ENCODE results near the gene DIABLO. TPM values are rescaled to one million over a fixed set of nuclear protein-coding genes. Genes with fewer than 3 reads are reported as not detected.

Gene DIABLO
- total RNA-seq, 2 donors from 2014 or later = 15.8 to 28.3 TPM

DNA sequence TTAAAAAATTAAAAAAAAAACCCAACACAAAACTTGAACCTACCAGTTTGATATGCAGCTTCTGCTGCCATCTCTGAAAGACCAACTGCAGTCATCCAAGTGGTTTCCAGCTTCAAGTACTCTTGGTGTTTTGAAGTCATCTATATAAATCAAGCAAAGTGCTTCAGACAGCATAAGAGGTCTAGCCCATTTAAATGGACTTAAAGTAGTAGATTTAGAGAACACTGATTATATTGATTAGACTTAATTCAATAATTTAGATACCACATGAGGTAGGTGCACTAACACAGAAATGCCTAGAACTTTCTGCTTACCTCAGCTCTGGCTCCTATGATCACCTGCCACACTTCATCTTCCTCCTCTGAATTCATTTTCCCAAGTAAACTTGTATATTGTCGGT, 9.4 kb downstream of the DIABLO start:
- no peak overlapping the region for H3K27ac ChIP-seq
- no peaks in the 10 kb centered on the region for H3K9me3 ChIP-seq
- TF ChIP-seq, protein P1, sequence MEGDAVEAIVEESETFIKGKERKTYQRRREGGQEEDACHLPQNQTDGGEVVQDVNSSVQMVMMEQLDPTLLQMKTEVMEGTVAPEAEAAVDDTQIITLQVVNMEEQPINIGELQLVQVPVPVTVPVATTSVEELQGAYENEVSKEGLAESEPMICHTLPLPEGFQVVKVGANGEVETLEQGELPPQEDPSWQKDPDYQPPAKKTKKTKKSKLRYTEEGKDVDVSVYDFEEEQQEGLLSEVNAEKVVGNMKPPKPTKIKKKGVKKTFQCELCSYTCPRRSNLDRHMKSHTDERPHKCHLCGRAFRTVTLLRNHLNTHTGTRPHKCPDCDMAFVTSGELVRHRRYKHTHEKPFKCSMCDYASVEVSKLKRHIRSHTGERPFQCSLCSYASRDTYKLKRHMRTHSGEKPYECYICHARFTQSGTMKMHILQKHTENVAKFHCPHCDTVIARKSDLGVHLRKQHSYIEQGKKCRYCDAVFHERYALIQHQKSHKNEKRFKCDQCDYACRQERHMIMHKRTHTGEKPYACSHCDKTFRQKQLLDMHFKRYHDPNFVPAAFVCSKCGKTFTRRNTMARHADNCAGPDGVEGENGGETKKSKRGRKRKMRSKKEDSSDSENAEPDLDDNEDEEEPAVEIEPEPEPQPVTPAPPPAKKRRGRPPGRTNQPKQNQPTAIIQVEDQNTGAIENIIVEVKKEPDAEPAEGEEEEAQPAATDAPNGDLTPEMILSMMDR (IDR thresholded peaks at IDR 0.05) = no peak
- no peak for TF ChIP-seq POLR2A (IDR thresholded peaks at IDR 0.05)
- H3K27me3 ChIP-seq = no peaks in the 10 kb centered on the region
- DNase-seq (no peak), ATAC-seq (no peak)
- H3K4me1 ChIP-seq = no peaks in the 10 kb centered on the region
- no peak overlapping the region for H3K4me3 ChIP-seq
- peaks cover 16 to 43% of the 10 kb centered on the region in 2 donors for H3K36me3 ChIP-seq (replicated peaks in 1 of 2; ENCODE audit: insufficient read depth in 1 of 2, low read depth in 2 of 2)
- WGBS, 2 donors = 81 to 94% methylated on average over 1 of the region's 1 CpG
- intact Hi-C loops (cut with DNase I) = no loop called here

DNA sequence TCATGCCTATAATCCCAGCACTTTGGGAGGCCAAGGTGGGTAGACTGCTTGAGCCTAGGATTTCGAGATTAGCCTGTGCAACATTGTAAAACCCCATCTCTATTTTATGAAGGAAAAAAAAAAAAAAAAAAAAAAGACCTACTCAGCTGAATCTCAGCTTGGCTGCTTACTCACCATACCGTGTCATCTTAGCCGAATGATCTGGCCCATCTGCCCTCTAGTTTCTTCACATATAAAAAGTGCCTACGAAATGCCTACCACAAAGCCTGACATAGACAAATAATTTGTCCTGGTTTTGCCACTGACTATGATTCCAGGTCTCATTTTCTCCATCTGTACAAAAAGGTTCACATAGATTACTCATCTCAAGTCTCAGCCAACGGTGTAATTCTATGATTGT, 10.1 kb downstream of the DIABLO start:
- Histone ChIP-seq H3K9me3 (no peaks in the 10 kb centered on the region), H3K27me3 (no peaks in the 10 kb centered on the region), H3K4me1 (no peaks in the 10 kb centered on the region), H3K4me3 (no peak overlapping the region), H3K36me3 (replicated peaks in 1 of 2; ENCODE audit: insufficient read depth in 1 of 2, low read depth in 2 of 2) (peaks cover 16 to 41% of the 10 kb centered on the region in 2 donors), H3K27ac (no peak overlapping the region)
- intact Hi-C loops (cut with DNase I) = no loop called here
- no peak for ATAC-seq
- no peak for DNase-seq
- TF ChIP-seq POLR2A (IDR thresholded peaks at IDR 0.05) = no peak
- WGBS, 2 donors = 78 to 86% methylated on average over 5 of the region's 5 CpGs

DNA sequence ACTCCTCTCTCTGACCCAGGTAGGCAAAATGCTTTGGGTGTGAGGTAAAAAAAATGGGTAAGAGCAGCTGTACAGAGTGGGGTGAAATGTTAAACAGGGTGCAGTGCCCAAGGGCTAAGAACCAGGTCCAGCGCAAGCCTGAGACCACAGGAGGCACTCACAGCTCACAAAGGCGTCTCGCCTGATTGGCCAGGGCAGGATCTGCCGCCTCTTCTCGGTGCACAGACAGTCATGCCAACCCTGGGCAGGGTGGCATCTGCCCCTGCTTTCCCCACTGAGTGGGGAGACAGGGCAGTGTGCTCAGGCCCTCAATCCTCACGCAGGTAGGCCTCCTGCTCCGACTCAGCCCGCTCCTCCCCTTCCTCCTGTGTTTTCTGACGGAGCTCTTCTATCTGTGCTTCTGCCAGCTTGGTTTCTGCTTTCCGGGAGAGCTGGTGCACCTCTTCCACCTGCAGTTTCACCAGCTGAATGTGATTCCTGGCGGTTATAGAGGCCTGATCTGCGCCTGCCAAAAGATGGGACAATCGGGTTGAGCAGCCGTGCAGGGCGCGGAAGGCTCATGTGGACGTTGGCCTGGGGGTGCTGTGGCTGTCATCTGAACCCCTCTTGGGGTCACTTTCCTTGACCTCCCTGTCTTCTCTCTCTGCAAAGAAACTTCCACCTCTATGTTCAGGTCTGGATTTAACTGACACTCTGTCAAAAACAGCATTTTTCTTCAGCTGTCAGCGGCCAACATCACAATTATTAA, 17.6 kb downstream of the DIABLO start:
- Histone ChIP-seq H3K27me3 (peaks cover 0 to 7% of the 10 kb centered on the region in 2 donors), H3K27ac (no peak overlapping the region), H3K4me1 (peaks cover 13% of the 10 kb centered on the region), H3K36me3 (replicated peaks in 1 of 2; ENCODE audit: insufficient read depth in 1 of 2, low read depth in 2 of 2) (peaks cover 4 to 8% of the 10 kb centered on the region in 2 donors), H3K4me3 (no peak overlapping the region), H3K9me3 (no peaks in the 10 kb centered on the region)
- intact Hi-C loops (cut with DNase I) = no loop called here
- TF ChIP-seq POLR2A (IDR thresholded peaks at IDR 0.05) = no peak
- TF ChIP-seq, protein P1 (IDR thresholded peaks at IDR 0.05) = no peak
- DNase-seq (no peak), ATAC-seq (no peak)
- WGBS, 2 donors = 95 to 96% methylated on average over 17 to 18 of the region's 18 CpGs

DNA sequence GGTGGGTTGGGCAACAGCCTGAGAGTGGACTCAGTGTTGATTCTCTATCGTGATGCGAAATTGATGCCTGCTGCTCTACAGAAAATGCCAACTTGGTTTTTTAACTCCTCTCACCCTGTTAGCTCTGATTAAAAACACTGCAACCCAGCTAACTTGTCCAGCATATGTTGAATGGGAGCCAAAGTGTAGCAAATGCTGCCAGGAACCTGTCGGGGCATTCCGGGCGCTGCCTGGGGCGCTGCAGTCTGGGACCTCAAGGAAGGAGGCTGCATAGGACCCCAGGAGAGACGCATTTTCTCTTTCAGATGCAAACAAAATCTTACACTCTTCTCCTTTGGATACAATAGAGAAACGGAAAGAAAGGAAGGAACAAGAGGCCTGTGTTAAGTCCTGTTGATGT, 18.5 kb downstream of the DIABLO start:
- Histone ChIP-seq H3K4me1 (peaks cover 21% of the 10 kb centered on the region), H3K27me3 (peaks cover 0 to 11% of the 10 kb centered on the region in 2 donors), H3K36me3 (replicated peaks in 1 of 2; ENCODE audit: insufficient read depth in 1 of 2, low read depth in 2 of 2) (peaks cover 4 to 5% of the 10 kb centered on the region in 2 donors), H3K9me3 (no peaks in the 10 kb centered on the region), H3K27ac (no peak overlapping the region), H3K4me3 (no peak overlapping the region)
- ATAC-seq = no peak
- DNase-seq = no peak
- 73 to 76% methylated on average over 7 to 8 of the region's 8 CpGs for WGBS, 2 donors
- TF ChIP-seq, protein P1 (IDR thresholded peaks at IDR 0.05) = no peak
- no peak for TF ChIP-seq POLR2A (IDR thresholded peaks at IDR 0.05)
- intact Hi-C loops (cut with DNase I) = no loop called here

DNA sequence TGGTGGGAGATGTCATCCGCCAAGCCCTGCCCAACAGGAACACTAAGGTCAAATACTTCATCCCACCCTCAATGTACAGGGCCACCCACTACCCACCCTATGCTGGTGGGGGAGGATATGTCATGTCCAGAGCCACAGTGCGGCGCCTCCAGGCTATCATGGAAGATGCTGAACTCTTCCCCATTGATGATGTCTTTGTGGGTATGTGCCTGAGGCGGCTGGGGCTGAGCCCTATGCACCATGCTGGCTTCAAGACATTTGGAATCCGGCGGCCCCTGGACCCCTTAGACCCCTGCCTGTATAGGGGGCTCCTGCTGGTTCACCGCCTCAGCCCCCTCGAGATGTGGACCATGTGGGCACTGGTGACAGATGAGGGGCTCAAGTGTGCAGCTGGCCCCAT, 18.9 kb downstream of the DIABLO start:
- no peak for TF ChIP-seq POLR2A (IDR thresholded peaks at IDR 0.05)
- TF ChIP-seq, protein P1 (IDR thresholded peaks at IDR 0.05) = no peak
- peaks cover 4 to 5% of the 10 kb centered on the region in 2 donors for H3K36me3 ChIP-seq (replicated peaks in 1 of 2; ENCODE audit: insufficient read depth in 1 of 2, low read depth in 2 of 2)
- WGBS, 2 donors = 95 to 100% methylated on average over 2 to 5 of the region's 8 CpGs
- no peak for DNase-seq
- H3K4me3 ChIP-seq = no peak overlapping the region
- no peak for ATAC-seq
- peaks cover 0 to 11% of the 10 kb centered on the region in 2 donors for H3K27me3 ChIP-seq
- H3K9me3 ChIP-seq = no peaks in the 10 kb centered on the region
- peaks cover 21% of the 10 kb centered on the region for H3K4me1 ChIP-seq
- intact Hi-C loops (cut with DNase I) = no loop called here
- no peak overlapping the region for H3K27ac ChIP-seq

Measured in body of pancreas (tissue), 4 donors.